HepG2 (cell line): ENCODE data around the gene RNF222. TPM values are rescaled to one million over a fixed set of nuclear protein-coding genes. Genes with fewer than 3 reads are reported as not detected.

ENCODE experiments used
- CBX2 ChIP-seq, 2 experiments: fragments of 200-600 bp in 1 of 2; sonication (generic); formaldehyde crosslinking in 1 of 2; IDR thresholded peaks; 2 replicates each; pipeline versions ENCODE4 v1.7.0 to v1.8.1; 2018 to 2022; ENCODE audit warnings: low read depth in 2 of 2, low read length in 1 of 2, mild to moderate bottlenecking in 1 of 2, missing genetic modification reagents in 1 of 2
- CHD2 ChIP-seq: IDR thresholded peaks from 2 replicates; pipeline ENCODE4 v1.6.1; 2011; ENCODE audit warnings: low read depth, low read length, improper control_type of control experiment
- ETV5 ChIP-seq: IDR thresholded peaks from 2 replicates; pipeline ENCODE4 v1.6.1; 2018; ENCODE audit warnings: missing biosample characterization, missing genetic modification reagents, inconsistent platforms, borderline replicate concordance
- HHEX ChIP-seq: IDR thresholded peaks from 2 replicates; pipeline ENCODE4 v1.6.1; 2016; ENCODE audit warnings: control low read depth
- MIER2 ChIP-seq: IDR thresholded peaks from 2 replicates; pipeline ENCODE4 v1.6.1; 2016; ENCODE audit warnings: missing biosample characterization, missing genetic modification reagents
- MYC ChIP-seq: sonication (generic); formaldehyde crosslinking; IDR thresholded peaks from 2 replicates; pipeline ENCODE4 v1.9.0; 2021; ENCODE audit warnings: missing genetic modification reagents, borderline replicate concordance
- NONO ChIP-seq, 2 experiments: fragments of 450-650 bp in 1 of 2; sonication (generic) in 1 of 2; formaldehyde crosslinking in 1 of 2; IDR thresholded peaks in 1 of 2; conservative IDR thresholded peaks in 1 of 2; 2 replicates each; pipeline versions ENCODE4 v1.6.1 to v1.8.0; 2017 to 2022; ENCODE audit warnings: mild to moderate bottlenecking in 1 of 2, missing genetic modification reagents in 1 of 2, moderate library complexity in 1 of 2
- NR2F6 ChIP-seq, 2 experiments: IDR thresholded peaks; 2 replicates each; pipeline ENCODE4 v1.6.1; 2016; ENCODE audit warnings: antibody characterized with exemption in 1 of 2, mild to moderate bottlenecking in 1 of 2
- SATB2 ChIP-seq: sonication (generic); formaldehyde crosslinking; IDR thresholded peaks from 2 replicates; pipeline ENCODE4 v1.5.0; 2020; ENCODE audit warnings: missing genetic modification reagents
- SUZ12 ChIP-seq: fragments of 150-350 bp; IDR thresholded peaks from 2 replicates; pipeline ENCODE4 v1.6.1; 2014; ENCODE audit warnings: low read depth, low read length
- WIZ ChIP-seq: sonication (generic); formaldehyde crosslinking; IDR thresholded peaks from 2 replicates; pipeline ENCODE4 v1.5.1; 2020; ENCODE audit warnings: mild to moderate bottlenecking, missing genetic modification reagents
- ZBTB7A ChIP-seq: sonication (generic); formaldehyde crosslinking; IDR thresholded peaks from 2 replicates; pipeline ENCODE4 v1.8.0; 2022; ENCODE audit warnings: mild to moderate bottlenecking, missing genetic modification reagents
- ZFP1 ChIP-seq: IDR thresholded peaks from 2 replicates; pipeline ENCODE4 v1.6.1; 2016
- ZMYM4 ChIP-seq: sonication (generic); formaldehyde crosslinking; IDR thresholded peaks from 2 replicates; pipeline ENCODE4 v1.8.1; 2023; ENCODE audit warnings: mild to moderate bottlenecking, missing genetic modification reagents
- ZNF136 ChIP-seq: sonication (generic); formaldehyde crosslinking; IDR thresholded peaks from 2 replicates; pipeline ENCODE4 v1.8.1; 2022; ENCODE audit warnings: low read depth, mild to moderate bottlenecking, moderate library complexity, missing genetic modification reagents
- ZNF205 ChIP-seq: IDR thresholded peaks from 2 replicates; pipeline ENCODE4 v1.6.1; 2018; ENCODE audit warnings: missing biosample characterization, missing genetic modification reagents
- ZNF563 ChIP-seq: sonication (generic); formaldehyde crosslinking; IDR thresholded peaks from 2 replicates; pipeline ENCODE4 v1.8.0; 2022; ENCODE audit warnings: mild to moderate bottlenecking, moderate library complexity, missing genetic modification reagents
- ZNF567 ChIP-seq: sonication (generic); formaldehyde crosslinking; IDR thresholded peaks from 2 replicates; pipeline ENCODE4 v1.8.1; 2023; ENCODE audit warnings: mild to moderate bottlenecking, missing genetic modification reagents, borderline replicate concordance
- ZNF614 ChIP-seq: IDR thresholded peaks from 2 replicates; pipeline ENCODE4 v1.6.1; 2018; ENCODE audit warnings: missing biosample characterization, missing genetic modification reagents, inconsistent platforms, borderline replicate concordance
- ZNF678 ChIP-seq: sonication (generic); formaldehyde crosslinking; IDR thresholded peaks from 2 replicates; pipeline ENCODE4 v1.4.0; 2020; ENCODE audit warnings: mild to moderate bottlenecking, missing genetic modification reagents
- polyA plus RNA-seq, 8 experiments: library from polyadenylated mRNA; depleted of rRNA in 3 of 8; stranded (reverse) in 7 of 8; unstranded in 1 of 8; fragments of >200 nt; fragmentation: Illumina TruSeq in 4 of 8; extraction: Trizol in 4 of 8; gene quantifications; 2 replicates each; pipeline versions ENCODE4 v1.2.1 to v1.2.3, GENCODE V29; 2011 to 2016; ENCODE audit warnings: low read depth in 4 of 8, missing spikeins in 1 of 8, mixed read lengths in 1 of 8; ENCODE audit not compliant: insufficient read depth in 1 of 8
- total RNA-seq, 5 experiments: library from RNA; depleted of rRNA; stranded (reverse); fragments of >200 nt; fragmentation: Illumina TruSeq; extraction: Trizol; gene quantifications; 2 replicates each; pipeline ENCODE4 v1.2.3, GENCODE V29; 2016; ENCODE audit warnings: low read depth in 1 of 5
- TF ChIP-seq, protein P1 (sequence below): sonication (generic); formaldehyde crosslinking; IDR thresholded peaks from 2 replicates; pipeline ENCODE4 v1.5.1; 2020; ENCODE audit warnings: mild to moderate bottlenecking, missing genetic modification reagents, moderate library complexity
- TF ChIP-seq, protein P2 (sequence below): sonication (generic); formaldehyde crosslinking; IDR thresholded peaks from 2 replicates; pipeline ENCODE4 v1.5.0; 2020; ENCODE audit warnings: mild to moderate bottlenecking, missing genetic modification reagents
- TF ChIP-seq, protein P3 (sequence below): sonication (generic); formaldehyde crosslinking; IDR thresholded peaks from 2 replicates; pipeline ENCODE4 v1.8.1; 2023; ENCODE audit warnings: mild to moderate bottlenecking, inconsistent platforms, moderate library complexity, missing genetic modification reagents, borderline replicate concordance
- TF ChIP-seq, protein P4 (sequence below): sonication (generic); formaldehyde crosslinking; IDR thresholded peaks from 2 replicates; pipeline ENCODE4 v1.4.0; 2020; ENCODE audit warnings: low read depth, mild to moderate bottlenecking, missing genetic modification reagents
- TF ChIP-seq, protein P5 (sequence below): sonication (generic); formaldehyde crosslinking; IDR thresholded peaks from 2 replicates; pipeline ENCODE4 v1.4.0; 2020; ENCODE audit warnings: missing genetic modification reagents

RNF222 gene
- total and polyA plus RNA-seq, 2 of the 13 experiments (the other 11 are each of a cell fraction or from before 2014, with no cell fraction given), result not detected

DNA sequence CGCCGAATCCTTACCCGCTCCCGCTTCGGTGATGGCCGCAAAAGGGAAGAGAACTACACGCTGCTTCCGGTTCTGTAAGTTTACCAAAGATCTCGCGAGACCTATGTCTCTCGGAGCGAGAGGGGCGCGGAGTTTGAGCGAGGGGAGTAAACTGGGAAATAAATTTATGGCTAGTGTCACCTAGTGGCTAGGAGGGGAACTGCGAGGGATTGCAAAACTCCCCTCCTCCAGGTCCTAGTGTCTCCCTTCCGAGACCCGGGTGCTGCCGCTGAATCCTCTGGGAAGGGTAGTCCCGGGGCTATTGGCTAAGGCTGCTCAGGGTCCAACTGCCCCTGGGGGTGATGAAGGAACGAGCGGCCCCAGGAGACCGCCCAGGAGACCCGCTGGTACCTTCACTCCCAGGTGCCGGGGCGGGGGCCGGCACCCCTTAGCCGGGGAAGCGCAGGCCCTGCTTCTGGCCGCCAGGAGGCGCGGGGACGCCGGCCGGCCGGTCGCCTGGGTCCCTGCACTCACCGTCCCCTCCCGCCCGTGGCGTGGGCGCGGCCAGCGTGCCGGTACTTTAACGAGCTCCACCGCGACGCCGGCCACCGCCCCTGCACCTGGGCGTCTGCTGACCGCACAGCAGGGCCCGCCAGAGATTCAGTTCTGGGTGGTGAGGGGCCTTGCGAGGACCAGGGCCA lies 14.3 kb downstream of the RNF222 start, which contains the start of gene RPL26 (continued):
- TF ChIP-seq SUZ12 (no peak), ZFP1 (CRISPR knock-in tag) (no peak), ETV5 (CRISPR knock-in tag) (peak; percentile 79), MYC (CRISPR knock-in tag) (no peak; the same call in none of the 2 replicates), HHEX (CRISPR knock-in tag) (no peak), NONO (IDR thresholded peaks at IDR 0.05) (no peak), NONO (CRISPR knock-in tag; conservative IDR thresholded peaks at IDR 0.05) (peak; percentile 94), ZNF614 (CRISPR knock-in tag) (no peak), ZNF136 (CRISPR knock-in tag) (no peak), ZNF567 (CRISPR knock-in tag) (no peak), WIZ (CRISPR knock-in tag) (peak; percentile 76; the same call in 1 of the 2 replicates), CBX2 (IDR thresholded peaks at IDR 0.05; ENCODE audit: low read depth, low read length) (no peak), CBX2 (CRISPR knock-in tag; IDR thresholded peaks at IDR 0.05; ENCODE audit: low read depth) (no peak), MIER2 (CRISPR knock-in tag) (no peak), ZMYM4 (CRISPR knock-in tag) (peak; percentile 98), CHD2 (peak; percentile 96), ZBTB7A (peak; percentile 64), SATB2 (CRISPR knock-in tag) (0 out of 2 replicates have a peak, but pooled peaks have one; percentile 19), ZNF563 (CRISPR knock-in tag) (peak; percentile 12; the same call in 1 of the 2 replicates), ZNF205 (peak; percentile 5), ZNF678 (CRISPR knock-in tag) (no peak), NR2F6 (IDR thresholded peaks at IDR 0.05) (no peak), NR2F6 (CRISPR knock-in tag; IDR thresholded peaks at IDR 0.05) (no peak)
- TF ChIP-seq, protein P1, sequence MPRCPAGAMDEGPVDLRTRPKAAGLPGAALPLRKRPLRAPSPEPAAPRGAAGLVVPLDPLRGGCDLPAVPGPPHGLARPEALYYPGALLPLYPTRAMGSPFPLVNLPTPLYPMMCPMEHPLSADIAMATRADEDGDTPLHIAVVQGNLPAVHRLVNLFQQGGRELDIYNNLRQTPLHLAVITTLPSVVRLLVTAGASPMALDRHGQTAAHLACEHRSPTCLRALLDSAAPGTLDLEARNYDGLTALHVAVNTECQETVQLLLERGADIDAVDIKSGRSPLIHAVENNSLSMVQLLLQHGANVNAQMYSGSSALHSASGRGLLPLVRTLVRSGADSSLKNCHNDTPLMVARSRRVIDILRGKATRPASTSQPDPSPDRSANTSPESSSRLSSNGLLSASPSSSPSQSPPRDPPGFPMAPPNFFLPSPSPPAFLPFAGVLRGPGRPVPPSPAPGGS (CRISPR knock-in tag), result no peak
- TF ChIP-seq, protein P2, sequence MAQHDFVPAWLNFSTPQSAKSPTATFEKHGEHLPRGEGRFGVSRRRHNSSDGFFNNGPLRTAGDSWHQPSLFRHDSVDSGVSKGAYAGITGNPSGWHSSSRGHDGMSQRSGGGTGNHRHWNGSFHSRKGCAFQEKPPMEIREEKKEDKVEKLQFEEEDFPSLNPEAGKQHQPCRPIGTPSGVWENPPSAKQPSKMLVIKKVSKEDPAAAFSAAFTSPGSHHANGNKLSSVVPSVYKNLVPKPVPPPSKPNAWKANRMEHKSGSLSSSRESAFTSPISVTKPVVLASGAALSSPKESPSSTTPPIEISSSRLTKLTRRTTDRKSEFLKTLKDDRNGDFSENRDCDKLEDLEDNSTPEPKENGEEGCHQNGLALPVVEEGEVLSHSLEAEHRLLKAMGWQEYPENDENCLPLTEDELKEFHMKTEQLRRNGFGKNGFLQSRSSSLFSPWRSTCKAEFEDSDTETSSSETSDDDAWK (CRISPR knock-in tag), result no peak
- TF ChIP-seq, protein P3, sequence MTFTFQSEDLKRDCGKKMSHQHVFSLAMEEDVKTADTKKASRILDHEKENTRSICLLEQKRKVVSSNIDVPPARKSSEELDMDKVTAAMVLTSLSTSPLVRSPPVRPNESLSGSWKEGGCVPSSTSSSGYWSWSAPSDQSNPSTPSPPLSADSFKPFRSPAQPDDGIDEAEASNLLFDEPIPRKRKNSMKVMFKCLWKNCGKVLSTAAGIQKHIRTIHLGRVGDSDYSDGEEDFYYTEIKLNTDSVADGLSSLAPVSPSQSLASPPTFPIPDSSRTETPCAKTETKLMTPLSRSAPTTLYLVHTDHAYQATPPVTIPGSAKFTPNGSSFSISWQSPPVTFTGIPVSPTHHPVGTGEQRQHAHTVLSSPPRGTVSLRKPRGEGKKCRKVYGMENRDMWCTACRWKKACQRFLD (CRISPR knock-in tag), result no peak
- TF ChIP-seq, protein P4, sequence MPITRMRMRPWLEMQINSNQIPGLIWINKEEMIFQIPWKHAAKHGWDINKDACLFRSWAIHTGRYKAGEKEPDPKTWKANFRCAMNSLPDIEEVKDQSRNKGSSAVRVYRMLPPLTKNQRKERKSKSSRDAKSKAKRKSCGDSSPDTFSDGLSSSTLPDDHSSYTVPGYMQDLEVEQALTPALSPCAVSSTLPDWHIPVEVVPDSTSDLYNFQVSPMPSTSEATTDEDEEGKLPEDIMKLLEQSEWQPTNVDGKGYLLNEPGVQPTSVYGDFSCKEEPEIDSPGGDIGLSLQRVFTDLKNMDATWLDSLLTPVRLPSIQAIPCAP (CRISPR knock-in tag), result 0 out of 2 replicates have a peak, but pooled peaks have one; percentile 22
- TF ChIP-seq, protein P5, sequence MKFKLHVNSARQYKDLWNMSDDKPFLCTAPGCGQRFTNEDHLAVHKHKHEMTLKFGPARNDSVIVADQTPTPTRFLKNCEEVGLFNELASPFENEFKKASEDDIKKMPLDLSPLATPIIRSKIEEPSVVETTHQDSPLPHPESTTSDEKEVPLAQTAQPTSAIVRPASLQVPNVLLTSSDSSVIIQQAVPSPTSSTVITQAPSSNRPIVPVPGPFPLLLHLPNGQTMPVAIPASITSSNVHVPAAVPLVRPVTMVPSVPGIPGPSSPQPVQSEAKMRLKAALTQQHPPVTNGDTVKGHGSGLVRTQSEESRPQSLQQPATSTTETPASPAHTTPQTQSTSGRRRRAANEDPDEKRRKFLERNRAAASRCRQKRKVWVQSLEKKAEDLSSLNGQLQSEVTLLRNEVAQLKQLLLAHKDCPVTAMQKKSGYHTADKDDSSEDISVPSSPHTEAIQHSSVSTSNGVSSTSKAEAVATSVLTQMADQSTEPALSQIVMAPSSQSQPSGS, result peak; percentile 84
